HepG2 (cell line): Measurements from ENCODE around the gene FFAR4. TPM values are rescaled to one million over a fixed set of nuclear protein-coding genes. Genes with fewer than 3 reads are reported as not detected.

Experiments
- ATAC-seq: fragments of 200-7000 bp; cut with Tn5 transposase; 3 replicates; pipeline ENCODE4 v1.9.1; 2020; ENCODE audit warnings: mild to moderate bottlenecking, moderate library complexity
- BruUV-seq: library from RNA; stranded (reverse); fragments of 400-500 nt; replicated peaks from 2 replicates; lab custom pipeline; 2021; lab: Mats Ljungman, UMichigan
- CTCF ChIA-PET: fragments of 300-600 bp; formaldehyde crosslinking; extraction: SDS; loops from one replicate; lab custom pipeline; 2021; ENCODE audit warnings: low total read pairs, inconsistent platforms, low intra/inter-chr PET ratio; lab: Yijun Ruan, JAX
- POLR2A ChIA-PET: fragments of 350-600 bp; sonication (Branson Sonifier 250); formaldehyde crosslinking; loops from one replicate; lab custom pipeline; 2020; ENCODE audit warnings: antibody characterized with exemption, inconsistent platforms; lab: Yijun Ruan, JAX
- DNase-seq: peaks from one replicate; pipeline ENCODE4 v3.0.0-alpha.2; 2015; ENCODE audit warnings: low spot score
- FAIRE-seq: peaks from 3 replicates; lab custom pipeline; 2011; peaks lifted over from hg19 to GRCh38; lab: Jason Lieb, UNC
- H2AFZ ChIP-seq: one replicate; pipeline ENCODE4 v1.6.1; 2011; ENCODE audit warnings: low read length, inconsistent platforms
- H3K27ac ChIP-seq: fragments of 300-600 bp; 3 replicates; pipeline ENCODE4 v1.8.0; 2011; ENCODE audit warnings: mixed run types, mild to moderate bottlenecking, mixed read lengths, low read length, inconsistent platforms; ENCODE audit not compliant: insufficient read depth; ENCODE audit errors: extremely low read length
- H3K27me3 ChIP-seq, 2 experiments: fragments of 200-600 bp in 1 of 2; 2 replicates in 1 of 2; 3 replicates in 1 of 2; pipeline versions ENCODE4 v1.6.0 to v1.8.0; 2011; ENCODE audit warnings: low read length in 2 of 2, mild to moderate bottlenecking in 2 of 2, moderate library complexity in 2 of 2, inconsistent platforms in 1 of 2; ENCODE audit not compliant: insufficient read depth in 2 of 2, control insufficient read depth in 1 of 2
- H3K36me3 ChIP-seq, 2 experiments: fragments of 200-600 bp in 1 of 2; replicated peaks in 1 of 2; 2 replicates in 1 of 2; 3 replicates in 1 of 2; pipeline versions ENCODE4 v1.5.1 to v1.8.0; 2011; ENCODE audit warnings: low read length in 2 of 2, inconsistent platforms in 1 of 2; ENCODE audit not compliant: insufficient read depth in 2 of 2, control insufficient read depth in 1 of 2
- H3K4me1 ChIP-seq: 2 replicates; pipeline ENCODE4 v1.5.1; 2012; ENCODE audit warnings: low read length, inconsistent platforms; ENCODE audit not compliant: insufficient read depth
- H3K4me2 ChIP-seq: 2 replicates; pipeline ENCODE4 v1.6.0; 2011; ENCODE audit warnings: low read depth, low read length, inconsistent platforms
- H3K4me3 ChIP-seq, 3 experiments: fragments of 200-600 bp in 1 of 3; sonication (generic), shearing (Covaris generic) in 1 of 3; replicated peaks in 1 of 3; 2 replicates each; pipeline ENCODE4 v1.5.1; 2011 to 2016; ENCODE audit warnings: low read length in 3 of 3, inconsistent platforms in 2 of 3, low read depth in 2 of 3, mild to moderate bottlenecking in 2 of 3, control low read depth in 1 of 3, mixed read lengths in 1 of 3; ENCODE audit not compliant: insufficient read depth in 1 of 3
- H3K79me2 ChIP-seq: one replicate; pipeline ENCODE4 v1.6.1; 2011; ENCODE audit warnings: low read length, inconsistent platforms; ENCODE audit not compliant: insufficient read depth
- H3K9ac ChIP-seq: 2 replicates; pipeline ENCODE4 v1.6.0; 2011; ENCODE audit warnings: mild to moderate bottlenecking, low read depth, low read length, inconsistent platforms; ENCODE audit not compliant: insufficient read depth
- H3K9me3 ChIP-seq: 2 replicates; pipeline ENCODE4 v1.5.1; 2012; ENCODE audit warnings: mild to moderate bottlenecking, low read length
- H4K20me1 ChIP-seq: 2 replicates; pipeline ENCODE4 v1.6.0; 2011; ENCODE audit warnings: inconsistent platforms, mild to moderate bottlenecking, low read length, moderate library complexity; ENCODE audit not compliant: insufficient read depth
- FOXO4 ChIP-seq: sonication (generic); formaldehyde crosslinking; conservative IDR thresholded peaks from 2 replicates; pipeline ENCODE4 v1.8.1; 2023; ENCODE audit warnings: missing genetic modification reagents
- MAZ ChIP-seq, 2 experiments: sonication (generic) in 1 of 2; formaldehyde crosslinking in 1 of 2; IDR thresholded peaks; 2 replicates each; pipeline versions ENCODE4 v1.5.0 to v1.6.1; 2012 to 2020; ENCODE audit warnings: low read depth in 2 of 2, mild to moderate bottlenecking in 2 of 2, borderline replicate concordance in 1 of 2, improper control_type of control experiment in 1 of 2, low read length in 1 of 2, missing genetic modification reagents in 1 of 2, moderate library complexity in 1 of 2
- NKX3-1 ChIP-seq: sonication (generic); formaldehyde crosslinking; IDR thresholded peaks from 2 replicates; pipeline ENCODE4 v1.5.0; 2020; ENCODE audit warnings: missing genetic modification reagents
- POLR2AphosphoS5 ChIP-seq: IDR thresholded peaks from 2 replicates; pipeline ENCODE4 v1.6.1; 2012; ENCODE audit warnings: low read depth, low read length
- POLR2G ChIP-seq: fragments of 200-400 bp; formaldehyde crosslinking; IDR thresholded peaks from 2 replicates; pipeline ENCODE4 v1.6.1; 2018; ENCODE audit warnings: mild to moderate bottlenecking, low read depth, low read length, moderate library complexity
- RBFOX2 ChIP-seq: fragments of 200-400 bp; formaldehyde crosslinking; IDR thresholded peaks from 2 replicates; pipeline ENCODE4 v1.6.1; 2017; ENCODE audit warnings: low read depth, mild to moderate bottlenecking, low read length
- RBM22 ChIP-seq: fragments of 200-400 bp; formaldehyde crosslinking; optimal IDR thresholded peaks from 2 replicates; pipeline ENCODE3; 2017; ENCODE audit warnings: mild to moderate bottlenecking, low read length, moderate library complexity
- RELA ChIP-seq: sonication (generic); formaldehyde crosslinking; IDR thresholded peaks from 2 replicates; pipeline ENCODE4 v1.4.0; 2020; ENCODE audit warnings: missing genetic modification reagents
- UBTF ChIP-seq: sonication (generic); formaldehyde crosslinking; IDR thresholded peaks from 2 replicates; pipeline ENCODE4 v1.4.0; 2020; ENCODE audit warnings: mild to moderate bottlenecking, missing genetic modification reagents
- ZNF317 ChIP-seq: sonication (generic); formaldehyde crosslinking; IDR thresholded peaks from 2 replicates; pipeline ENCODE4 v1.5.0; 2020; ENCODE audit warnings: mild to moderate bottlenecking, missing genetic modification reagents
- WGBS: methylation state at CpG from one replicate; pipeline ENCODE4 v1.1.6; 2017; ENCODE audit warnings: low lambda C conversion rate; 5-methylcytosine and 5-hydroxymethylcytosine counted together
- in situ Hi-C: cut with HindIII; loops from 2 replicates; pipeline ENCODE4 v1.10.0; 2017; ENCODE audit warnings: low pct_unique_long_range_greater_than_20kb; ENCODE audit not compliant: extremely low pct_ligation_motif_present
- intact Hi-C: fragments of 100-400 bp; cut with micrococcal nuclease; formaldehyde crosslinking; loops from one replicate; pipeline ENCODE4 v1.10.0; 2022; ENCODE audit not compliant: unreplicated experiment
- polyA plus RNA-seq, 8 experiments: library from polyadenylated mRNA; depleted of rRNA in 3 of 8; stranded (reverse) in 7 of 8; unstranded in 1 of 8; fragments of >200 nt; fragmentation: Illumina TruSeq in 4 of 8; extraction: Trizol in 4 of 8; gene quantifications; 2 replicates each; pipeline versions ENCODE4 v1.2.1 to v1.2.3, GENCODE V29; 2011 to 2016; ENCODE audit warnings: low read depth in 4 of 8, missing spikeins in 1 of 8, mixed read lengths in 1 of 8; ENCODE audit not compliant: insufficient read depth in 1 of 8
- total RNA-seq, 5 experiments: library from RNA; depleted of rRNA; stranded (reverse); fragments of >200 nt; fragmentation: Illumina TruSeq; extraction: Trizol; gene quantifications; 2 replicates each; pipeline ENCODE4 v1.2.3, GENCODE V29; 2016; ENCODE audit warnings: low read depth in 1 of 5
- TF ChIP-seq, protein P1 (sequence below): sonication (generic); formaldehyde crosslinking; IDR thresholded peaks from 2 replicates; pipeline ENCODE4 v1.5.0; 2020; ENCODE audit warnings: missing genetic modification reagents
- TF ChIP-seq, protein P2 (sequence below): sonication (generic); formaldehyde crosslinking; IDR thresholded peaks from 2 replicates; pipeline ENCODE4 v1.4.0; 2020; ENCODE audit warnings: missing genetic modification reagents
- TF ChIP-seq, protein P3 (sequence below): sonication (generic); formaldehyde crosslinking; IDR thresholded peaks from 2 replicates; pipeline ENCODE4; 2020; ENCODE audit warnings: missing genetic modification reagents, mild to moderate bottlenecking, borderline replicate concordance

The FFAR4 gene
- total and polyA plus RNA-seq, 2 of the 13 experiments (the other 11 are each of a cell fraction or from before 2014, with no cell fraction given) = 0.09 TPM; not detected in 1

GRCh38 chr10:93595378-93596161, 29.1 kb downstream of the FFAR4 start:
- no peak for DNase-seq
- intact Hi-C loops = loop anchor here (10.0 kb wide), 1 partner anchor 51 kb away; no protein-coding TSS in a partner anchor
- TF ChIP-seq FOXO4 (0 out of 2 replicates have a peak, but pooled peaks have one; percentile 23), RELA (CRISPR knock-in tag) (no peak), MAZ (IDR thresholded peaks at IDR 0.05; ENCODE audit: borderline replicate concordance, low read depth, low read length) (no peak), MAZ (CRISPR knock-in tag; IDR thresholded peaks at IDR 0.05; ENCODE audit: low read depth) (no peak), UBTF (0 out of 2 replicates have a peak, but pooled peaks have one; percentile 9), NKX3-1 (CRISPR knock-in tag) (no peak), ZNF317 (CRISPR knock-in tag) (no peak), POLR2AphosphoS5 (peak; percentile 56), POLR2G (peak; percentile 63; the same call in 1 of the 2 replicates), RBFOX2 (peak; percentile 76), RBM22 (peak; percentile 89)
- TF ChIP-seq, protein P1, sequence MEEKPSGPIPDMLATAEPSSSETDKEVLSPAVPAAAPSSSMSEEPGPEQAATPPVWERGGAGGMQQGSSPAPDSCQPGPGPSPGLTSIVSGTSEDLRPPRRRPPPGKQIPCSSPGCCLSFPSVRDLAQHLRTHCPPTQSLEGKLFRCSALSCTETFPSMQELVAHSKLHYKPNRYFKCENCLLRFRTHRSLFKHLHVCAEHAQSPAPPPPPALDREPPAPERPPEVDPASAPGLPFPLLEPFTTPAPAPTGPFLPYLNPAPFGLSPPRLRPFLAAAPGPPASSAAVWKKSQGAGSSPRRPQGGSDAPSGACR (CRISPR knock-in tag) = 0 out of 2 replicates have a peak, but pooled peaks have one; percentile 30
- TF ChIP-seq, protein P2, sequence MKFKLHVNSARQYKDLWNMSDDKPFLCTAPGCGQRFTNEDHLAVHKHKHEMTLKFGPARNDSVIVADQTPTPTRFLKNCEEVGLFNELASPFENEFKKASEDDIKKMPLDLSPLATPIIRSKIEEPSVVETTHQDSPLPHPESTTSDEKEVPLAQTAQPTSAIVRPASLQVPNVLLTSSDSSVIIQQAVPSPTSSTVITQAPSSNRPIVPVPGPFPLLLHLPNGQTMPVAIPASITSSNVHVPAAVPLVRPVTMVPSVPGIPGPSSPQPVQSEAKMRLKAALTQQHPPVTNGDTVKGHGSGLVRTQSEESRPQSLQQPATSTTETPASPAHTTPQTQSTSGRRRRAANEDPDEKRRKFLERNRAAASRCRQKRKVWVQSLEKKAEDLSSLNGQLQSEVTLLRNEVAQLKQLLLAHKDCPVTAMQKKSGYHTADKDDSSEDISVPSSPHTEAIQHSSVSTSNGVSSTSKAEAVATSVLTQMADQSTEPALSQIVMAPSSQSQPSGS (CRISPR knock-in tag) = no peak
- TF ChIP-seq, protein P3, sequence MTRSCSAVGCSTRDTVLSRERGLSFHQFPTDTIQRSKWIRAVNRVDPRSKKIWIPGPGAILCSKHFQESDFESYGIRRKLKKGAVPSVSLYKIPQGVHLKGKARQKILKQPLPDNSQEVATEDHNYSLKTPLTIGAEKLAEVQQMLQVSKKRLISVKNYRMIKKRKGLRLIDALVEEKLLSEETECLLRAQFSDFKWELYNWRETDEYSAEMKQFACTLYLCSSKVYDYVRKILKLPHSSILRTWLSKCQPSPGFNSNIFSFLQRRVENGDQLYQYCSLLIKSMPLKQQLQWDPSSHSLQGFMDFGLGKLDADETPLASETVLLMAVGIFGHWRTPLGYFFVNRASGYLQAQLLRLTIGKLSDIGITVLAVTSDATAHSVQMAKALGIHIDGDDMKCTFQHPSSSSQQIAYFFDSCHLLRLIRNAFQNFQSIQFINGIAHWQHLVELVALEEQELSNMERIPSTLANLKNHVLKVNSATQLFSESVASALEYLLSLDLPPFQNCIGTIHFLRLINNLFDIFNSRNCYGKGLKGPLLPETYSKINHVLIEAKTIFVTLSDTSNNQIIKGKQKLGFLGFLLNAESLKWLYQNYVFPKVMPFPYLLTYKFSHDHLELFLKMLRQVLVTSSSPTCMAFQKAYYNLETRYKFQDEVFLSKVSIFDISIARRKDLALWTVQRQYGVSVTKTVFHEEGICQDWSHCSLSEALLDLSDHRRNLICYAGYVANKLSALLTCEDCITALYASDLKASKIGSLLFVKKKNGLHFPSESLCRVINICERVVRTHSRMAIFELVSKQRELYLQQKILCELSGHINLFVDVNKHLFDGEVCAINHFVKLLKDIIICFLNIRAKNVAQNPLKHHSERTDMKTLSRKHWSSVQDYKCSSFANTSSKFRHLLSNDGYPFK (CRISPR knock-in tag) = 0 out of 2 replicates have a peak, but pooled peaks have one; percentile 10

More at GRCh38 chr10:93595378-93596161, 29.1 kb downstream of the FFAR4 start:
- Histone ChIP-seq H2AFZ (no peak overlapping the region), H3K36me3 (peaks cover 16 to 64% of the 10 kb centered on the region in 2 experiments), H4K20me1 (peaks cover 92% of the 10 kb centered on the region), H3K9ac (no peak overlapping the region), H3K79me2 (peaks cover 29% of the 10 kb centered on the region), H3K27me3 (no peaks in the 10 kb centered on the region; a peak in 1 of 5 replicates), H3K9me3 (no peaks in the 10 kb centered on the region), H3K4me2 (no peak overlapping the region; the same call in 1 of the 2 replicates), H3K27ac (peak overlapping the region; percentile 16), H3K4me1 (peaks cover 68% of the 10 kb centered on the region), H3K4me3 (no peak overlapping the region)
- POLR2A ChIA-PET = interaction anchor here (1.5 kb wide), 1 partner anchor 107 kb away, joined by 5 read pairs; the partner anchor contains the start of gene FRA10AC1
- no TSS peak for BruUV-seq
- CTCF ChIA-PET = no interaction called here
- no peak for ATAC-seq
- in situ Hi-C loops = no loop called here
- WGBS = 83% methylated on average over 5 of the region's 5 CpGs
- FAIRE-seq = no peak
